Thyroid gland (tissue), 4 donors: ENCODE data around the gene SNAPC1. TPM values are rescaled to one million over a fixed set of nuclear protein-coding genes. Genes with fewer than 3 reads are reported as not detected.
"Not testable (repeated sequence)": the region's sequence is repeated elsewhere in the genome, so short reads cannot be mapped to it uniquely, and the experiment has no call there.

Experiments
- DNase-seq, 2 donors: peaks; one replicate each; pipeline ENCODE4 v3.0.0-alpha.2; 2019
- H3K27ac ChIP-seq, 3 donors: fragments of 200-600 bp; sonication (generic); 1 replicate in 2 of 3; 2 replicates in 1 of 3; pipeline ENCODE4 v1.5.1; 2016 to 2019; ENCODE audit warnings: mild to moderate bottlenecking in 1 of 3, moderate library complexity in 1 of 3
- H3K27me3 ChIP-seq: fragments of 200-600 bp; sonication (generic); one replicate; pipeline ENCODE4 v1.5.1; 2019
- H3K36me3 ChIP-seq, 2 donors: fragments of 200-600 bp; sonication (generic); one replicate each; pipeline ENCODE4 v1.5.1; 2016 to 2019
- H3K4me1 ChIP-seq, 2 donors: fragments of 200-600 bp; sonication (generic); one replicate each; pipeline ENCODE4 v1.5.1; 2017 to 2019
- H3K4me3 ChIP-seq, 3 donors: fragments of 200-600 bp; sonication (generic); replicated peaks in 1 of 3; 1 replicate in 2 of 3; 2 replicates in 1 of 3; pipeline ENCODE4 v1.5.1; 2016; ENCODE audit warnings: mild to moderate bottlenecking in 1 of 3
- H3K9me3 ChIP-seq: fragments of 200-600 bp; sonication (generic); one replicate; pipeline ENCODE4 v1.5.1; 2017
- POLR2A ChIP-seq, 2 donors: fragments of 450-650 bp; IDR thresholded peaks; one replicate each; pipeline ENCODE4 v1.6.1; 2017; ENCODE audit warnings: antibody characterized with exemption in 2 of 2, mild to moderate bottlenecking in 2 of 2, moderate library complexity in 1 of 2
- WGBS, 2 donors: methylation state at CpG; one replicate each; pipeline ENCODE4 v1.1.5; 2017; 5-methylcytosine and 5-hydroxymethylcytosine counted together
- intact Hi-C: fragments of 100-400 bp; cut with DNase I; formaldehyde crosslinking; loops from one replicate; pipeline ENCODE4 v1.15.1; 2023
- total RNA-seq, 4 donors: library from RNA; depleted of rRNA; stranded (reverse); fragments of >200 nt; gene quantifications; one replicate each; pipeline ENCODE4 v1.2.3, GENCODE V29; 2016
- TF ChIP-seq, protein P1 (sequence below), 6 experiments: fragments of 200-600 bp in 3 of 6; fragments of 450-650 bp in 3 of 6; sonication (generic) in 3 of 6; IDR thresholded peaks; one replicate each; pipeline ENCODE4 v1.5.1; 2016 to 2019; ENCODE audit warnings: antibody characterized with exemption in 6 of 6, mild to moderate bottlenecking in 2 of 6, inconsistent platforms in 1 of 6, moderate library complexity in 1 of 6

Gene SNAPC1
- total RNA-seq, 4 donors from 2014 or later, result 4.8 to 8.9 (median 6.8) TPM

DNA sequence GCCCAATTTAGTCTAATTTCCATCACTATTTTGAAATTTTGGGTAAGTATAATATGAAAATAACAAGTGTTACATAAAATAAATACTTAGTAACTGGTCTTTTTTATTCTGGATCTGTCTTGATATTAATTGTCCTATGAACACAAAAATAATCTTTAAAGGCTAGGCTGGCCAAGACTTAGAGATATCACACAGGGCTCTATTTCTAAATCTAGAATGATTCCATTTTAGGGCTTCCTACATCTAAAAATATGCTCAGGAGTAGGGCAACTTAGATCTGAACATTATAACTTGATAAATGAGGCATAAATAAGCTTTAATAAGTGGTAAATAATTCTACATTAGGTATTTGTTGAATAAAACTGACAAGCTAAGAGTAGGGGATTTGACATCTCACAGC is 23.1 kb upstream of the SNAPC1 start:
- no peak for TF ChIP-seq POLR2A (IDR thresholded peaks at IDR 0.05)
- TF ChIP-seq, protein P1, sequence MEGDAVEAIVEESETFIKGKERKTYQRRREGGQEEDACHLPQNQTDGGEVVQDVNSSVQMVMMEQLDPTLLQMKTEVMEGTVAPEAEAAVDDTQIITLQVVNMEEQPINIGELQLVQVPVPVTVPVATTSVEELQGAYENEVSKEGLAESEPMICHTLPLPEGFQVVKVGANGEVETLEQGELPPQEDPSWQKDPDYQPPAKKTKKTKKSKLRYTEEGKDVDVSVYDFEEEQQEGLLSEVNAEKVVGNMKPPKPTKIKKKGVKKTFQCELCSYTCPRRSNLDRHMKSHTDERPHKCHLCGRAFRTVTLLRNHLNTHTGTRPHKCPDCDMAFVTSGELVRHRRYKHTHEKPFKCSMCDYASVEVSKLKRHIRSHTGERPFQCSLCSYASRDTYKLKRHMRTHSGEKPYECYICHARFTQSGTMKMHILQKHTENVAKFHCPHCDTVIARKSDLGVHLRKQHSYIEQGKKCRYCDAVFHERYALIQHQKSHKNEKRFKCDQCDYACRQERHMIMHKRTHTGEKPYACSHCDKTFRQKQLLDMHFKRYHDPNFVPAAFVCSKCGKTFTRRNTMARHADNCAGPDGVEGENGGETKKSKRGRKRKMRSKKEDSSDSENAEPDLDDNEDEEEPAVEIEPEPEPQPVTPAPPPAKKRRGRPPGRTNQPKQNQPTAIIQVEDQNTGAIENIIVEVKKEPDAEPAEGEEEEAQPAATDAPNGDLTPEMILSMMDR (IDR thresholded peaks at IDR 0.05), result no peak
- Histone ChIP-seq H3K27ac (no peak overlapping the region), H3K4me1 (peaks cover 8 to 15% of the 10 kb centered on the region in 2 donors), H3K4me3 (no peak overlapping the region), H3K9me3 (no peaks in the 10 kb centered on the region), H3K27me3 (no peaks in the 10 kb centered on the region), H3K36me3 (peaks cover 54 to 62% of the 10 kb centered on the region in 2 donors)
- DNase-seq, result no peak
- intact Hi-C loops, result no loop called here

DNA sequence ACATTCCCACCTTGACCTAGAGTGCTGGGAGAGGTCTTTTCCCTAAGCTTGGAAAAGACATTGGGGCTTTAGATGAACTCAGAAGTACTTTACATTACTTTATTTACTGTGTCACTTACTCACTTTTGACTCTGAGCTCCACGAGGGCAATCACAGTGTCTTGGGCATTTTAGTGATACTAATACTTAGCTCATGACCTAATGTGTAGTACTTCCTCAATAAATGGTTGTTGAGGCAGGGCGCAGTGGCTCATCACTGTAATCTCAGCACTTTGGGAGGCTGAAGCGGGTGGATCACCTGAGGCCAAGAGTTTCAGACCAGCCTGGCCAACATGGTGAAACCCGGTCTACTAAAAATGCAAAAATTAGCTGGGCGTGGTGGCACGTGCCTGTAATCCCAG is 19.8 kb upstream of the SNAPC1 start:
- TF ChIP-seq, protein P1 (IDR thresholded peaks at IDR 0.05), result no peak
- no peak for TF ChIP-seq POLR2A (IDR thresholded peaks at IDR 0.05)
- H3K4me3 ChIP-seq, result no peak overlapping the region
- 94 to 96% methylated on average over 6 of the region's 6 CpGs for WGBS, 2 donors
- H3K9me3 ChIP-seq, result no peaks in the 10 kb centered on the region
- no peak overlapping the region for H3K27ac ChIP-seq
- H3K4me1 ChIP-seq, result peaks cover 0 to 4% of the 10 kb centered on the region in 2 donors
- H3K27me3 ChIP-seq, result no peaks in the 10 kb centered on the region
- intact Hi-C loops, result no loop called here
- H3K36me3 ChIP-seq, result peaks cover 50 to 69% of the 10 kb centered on the region in 2 donors
- no peak for DNase-seq

DNA sequence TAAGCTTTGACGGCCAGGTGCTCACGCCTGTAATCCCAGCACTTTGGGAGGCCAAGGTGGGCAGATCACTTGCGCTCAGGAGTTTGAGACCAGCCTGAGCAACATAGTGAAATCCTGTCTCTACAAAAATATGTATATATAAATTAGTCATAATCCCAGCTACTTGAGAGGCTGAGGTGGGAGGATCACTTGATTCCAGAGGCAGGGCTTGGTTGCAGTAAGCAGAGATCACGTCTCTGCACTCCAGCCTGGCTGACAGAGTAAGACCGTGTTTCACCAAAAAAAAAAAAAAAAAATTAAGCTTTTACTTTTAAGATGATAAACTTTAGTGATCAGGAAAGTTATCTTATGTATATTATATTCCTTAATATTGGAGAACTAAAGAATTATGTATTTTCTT is 18.0 kb upstream of the SNAPC1 start:
- H3K27ac ChIP-seq, result no peak overlapping the region
- H3K4me3 ChIP-seq, result no peak overlapping the region
- peaks cover 4 to 10% of the 10 kb centered on the region in 2 donors for H3K4me1 ChIP-seq
- no peaks in the 10 kb centered on the region for H3K9me3 ChIP-seq
- DNase-seq, result no peak
- no peaks in the 10 kb centered on the region for H3K27me3 ChIP-seq
- intact Hi-C loops, result no loop called here
- peaks cover 32 to 53% of the 10 kb centered on the region in 2 donors for H3K36me3 ChIP-seq
- TF ChIP-seq, protein P1 (IDR thresholded peaks at IDR 0.05), result no peak
- 93% methylated on average over 5 of the region's 5 CpGs for WGBS, 2 donors

DNA sequence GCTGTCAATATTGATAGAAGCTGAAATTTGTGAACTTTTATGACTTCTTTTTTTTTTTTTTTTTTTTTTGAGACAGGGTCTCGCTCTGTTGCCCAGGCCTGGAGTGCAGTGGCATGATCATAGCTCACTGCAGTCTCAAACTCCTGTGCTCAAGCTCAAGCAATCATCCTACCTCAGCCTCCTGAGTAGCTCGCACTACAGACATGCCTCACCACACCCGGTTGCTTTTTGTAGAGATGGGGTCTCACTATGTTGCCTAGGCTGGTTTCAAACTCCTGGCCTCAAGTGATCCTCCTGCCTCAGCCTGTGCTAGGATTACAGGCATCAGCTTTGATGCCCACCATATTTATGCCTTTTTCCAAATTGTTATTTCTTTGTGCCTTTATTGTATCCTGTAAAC is 15.9 kb upstream of the SNAPC1 start:
- 56 to 67% methylated on average over 3 of the region's 3 CpGs for WGBS, 2 donors
- intact Hi-C loops, H3K4me3 ChIP-seq, H3K9me3 ChIP-seq, H3K27me3 ChIP-seq: not testable (repeated sequence)
- DNase-seq, result peak; percentile 47 to 60
- Histone ChIP-seq H3K27ac (peak overlapping the region in 2 of 3 donors; percentile 30 to 51), H3K36me3 (peaks cover 19 to 44% of the 10 kb centered on the region in 2 donors), H3K4me1 (peaks cover 18 to 24% of the 10 kb centered on the region in 2 donors)

DNA sequence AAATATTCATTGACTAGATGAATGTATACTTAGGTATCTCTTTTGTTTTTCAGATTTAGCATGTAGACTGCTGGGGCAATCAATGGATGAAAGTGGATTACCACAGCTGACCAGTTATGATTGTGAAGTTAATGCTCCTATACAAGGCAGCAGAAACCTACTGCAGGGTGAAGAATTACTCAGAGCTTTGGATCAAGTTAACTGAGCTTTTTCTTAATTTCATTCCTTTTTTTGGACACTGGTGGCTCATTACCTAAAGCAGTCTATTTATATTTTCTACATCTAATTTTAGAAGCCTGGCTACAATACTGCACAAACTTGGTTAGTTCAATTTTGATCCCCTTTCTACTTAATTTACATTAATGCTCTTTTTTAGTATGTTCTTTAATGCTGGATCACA is 15.3 kb upstream of the SNAPC1 start:
- no peak overlapping the region for H3K4me3 ChIP-seq
- H3K27me3 ChIP-seq, result no peaks in the 10 kb centered on the region
- no peak for DNase-seq
- peak overlapping the region in 2 of 3 donors; percentile 30 to 51 for H3K27ac ChIP-seq
- H3K9me3 ChIP-seq, result no peaks in the 10 kb centered on the region
- peaks cover 18 to 24% of the 10 kb centered on the region in 2 donors for H3K4me1 ChIP-seq
- peaks cover 14 to 39% of the 10 kb centered on the region in 2 donors for H3K36me3 ChIP-seq
- TF ChIP-seq, protein P1 (IDR thresholded peaks at IDR 0.05), result no peak
- TF ChIP-seq POLR2A (IDR thresholded peaks at IDR 0.05), result no peak
- intact Hi-C loops, result no loop called here

DNA sequence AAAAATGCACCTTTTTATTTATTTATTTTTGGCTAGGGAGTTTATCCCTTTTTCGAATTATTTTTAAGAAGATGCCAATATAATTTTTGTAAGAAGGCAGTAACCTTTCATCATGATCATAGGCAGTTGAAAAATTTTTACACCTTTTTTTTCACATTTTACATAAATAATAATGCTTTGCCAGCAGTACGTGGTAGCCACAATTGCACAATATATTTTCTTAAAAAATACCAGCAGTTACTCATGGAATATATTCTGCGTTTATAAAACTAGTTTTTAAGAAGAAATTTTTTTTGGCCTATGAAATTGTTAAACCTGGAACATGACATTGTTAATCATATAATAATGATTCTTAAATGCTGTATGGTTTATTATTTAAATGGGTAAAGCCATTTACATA is 14.9 kb upstream of the SNAPC1 start:
- peaks cover 18 to 24% of the 10 kb centered on the region in 2 donors for H3K4me1 ChIP-seq
- no peak overlapping the region for H3K27ac ChIP-seq
- no peak for TF ChIP-seq POLR2A (IDR thresholded peaks at IDR 0.05)
- TF ChIP-seq, protein P1 (IDR thresholded peaks at IDR 0.05), result no peak
- H3K4me3 ChIP-seq, result no peak overlapping the region
- no peaks in the 10 kb centered on the region for H3K27me3 ChIP-seq
- no peaks in the 10 kb centered on the region for H3K9me3 ChIP-seq
- no peak for DNase-seq
- intact Hi-C loops, result no loop called here
- peaks cover 14 to 34% of the 10 kb centered on the region in 2 donors for H3K36me3 ChIP-seq
- WGBS, 2 donors, result 96 to 97% methylated on average over 3 of the region's 3 CpGs
